Activated T-helper 1 cell treated with Interleukin-2 at 50 U/mL for 16 hours (primary cell): ENCODE measurements around the gene EVA1B.

Source experiments
- DNase-seq: peaks from one replicate; pipeline ENCODE4 v3.0.0-alpha.2; 2020; ENCODE audit warnings: low read depth

EVA1B gene, protein sequence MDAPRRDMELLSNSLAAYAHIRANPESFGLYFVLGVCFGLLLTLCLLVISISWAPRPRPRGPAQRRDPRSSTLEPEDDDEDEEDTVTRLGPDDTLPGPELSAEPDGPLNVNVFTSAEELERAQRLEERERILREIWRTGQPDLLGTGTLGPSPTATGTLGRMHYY

DNA sequence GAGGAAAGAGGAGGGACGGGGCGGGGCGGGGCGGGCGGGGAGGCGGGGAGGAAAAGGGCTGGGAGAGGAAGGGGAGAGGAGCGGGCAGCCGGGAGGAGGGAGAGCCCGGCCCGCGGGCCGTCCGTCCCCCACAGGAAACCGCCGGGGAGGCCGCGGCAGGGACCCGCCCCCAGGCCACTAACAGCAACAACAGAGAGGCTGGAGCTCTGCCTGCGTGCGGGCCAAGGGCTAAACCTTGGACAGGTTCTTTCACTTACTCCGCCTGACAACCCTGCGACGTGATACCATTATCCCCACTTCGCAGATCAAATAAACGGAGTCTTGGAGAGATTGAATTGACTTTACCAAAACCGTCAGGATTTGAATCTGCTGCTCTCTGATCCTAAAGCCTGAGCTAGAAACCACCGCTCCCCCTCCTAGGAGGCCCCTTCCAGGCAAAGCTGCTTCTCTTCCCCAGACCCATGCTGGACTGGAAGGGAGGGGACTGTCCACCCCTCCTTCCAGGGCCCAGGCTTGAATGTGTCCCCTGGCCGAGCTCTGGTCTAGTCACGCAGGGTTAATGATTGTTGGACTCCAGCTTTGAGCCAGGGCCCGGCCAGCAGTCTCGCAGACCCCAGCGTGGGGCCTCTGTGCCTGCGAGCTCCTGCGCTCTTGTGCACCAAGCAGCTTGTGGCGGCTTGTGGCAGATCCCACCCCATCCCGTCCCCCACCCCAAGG lies at the start of gene EVA1B:
Gene EVA1B (minus strand): TSS at position 10 of the 717 bp plus-strand sequence. CDS start 608 bp downstream, outside the sequence.
- peak; percentile 44 for DNase-seq

DNA sequence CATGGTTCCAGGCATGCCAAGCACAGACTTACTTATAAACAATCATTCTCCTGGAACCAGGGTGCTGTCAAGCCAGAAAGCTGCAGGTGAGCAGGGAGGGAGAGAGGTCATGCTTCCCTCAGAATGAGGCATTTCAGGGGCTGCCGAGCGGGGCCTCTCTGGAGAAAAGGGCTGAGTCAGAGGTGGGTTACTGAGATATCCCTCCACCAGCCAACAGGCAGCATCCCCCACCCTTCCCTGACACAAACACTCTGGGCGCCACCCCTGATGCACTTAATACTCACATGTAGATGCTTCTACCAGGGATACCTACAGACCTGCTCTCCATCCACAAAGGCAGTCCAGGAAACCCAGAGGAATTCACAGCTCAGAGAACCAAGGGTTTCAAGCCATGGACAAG lies 49.2 kb upstream of the EVA1B start:
- DNase-seq: no peak

DNA sequence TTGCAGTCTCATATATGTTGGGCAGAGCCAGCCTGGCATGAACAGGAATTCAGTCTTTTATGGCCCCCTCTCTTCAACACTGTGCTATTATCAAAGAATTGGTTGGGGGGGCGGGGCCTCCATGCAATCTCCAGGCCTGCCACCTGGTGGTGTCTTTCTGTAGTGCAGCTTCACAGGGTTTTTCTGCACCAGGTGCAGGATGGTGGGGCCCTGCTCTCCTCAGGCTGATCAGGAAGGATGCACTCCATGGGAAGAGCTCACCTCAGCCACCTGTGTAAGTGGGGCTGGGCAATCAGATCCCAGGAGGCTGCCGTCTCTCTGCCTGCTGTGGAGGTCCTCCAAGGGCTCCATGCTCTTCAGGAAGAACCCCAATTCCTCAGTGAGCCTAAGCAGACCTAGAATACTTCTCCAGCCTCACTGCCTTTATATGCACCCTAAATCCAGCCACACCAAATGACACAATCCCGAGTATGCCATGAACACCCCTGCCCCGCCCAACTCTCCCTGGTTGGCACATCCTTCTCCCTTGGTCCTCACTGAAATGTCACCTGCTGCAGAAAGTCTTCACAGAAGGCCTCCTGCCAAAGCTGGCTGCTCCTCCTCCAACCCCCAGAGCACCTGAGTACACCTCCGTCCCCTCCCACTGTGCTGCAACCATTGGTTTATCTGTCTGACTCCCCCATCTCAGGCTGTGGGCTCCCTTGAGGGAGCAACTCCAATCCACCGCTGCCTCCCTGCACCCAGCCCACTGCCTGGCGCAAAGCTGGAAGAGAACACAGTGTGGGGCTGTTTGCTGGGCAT lies 45.8 kb upstream of the EVA1B start:
- DNase-seq: peak; percentile 68

DNA sequence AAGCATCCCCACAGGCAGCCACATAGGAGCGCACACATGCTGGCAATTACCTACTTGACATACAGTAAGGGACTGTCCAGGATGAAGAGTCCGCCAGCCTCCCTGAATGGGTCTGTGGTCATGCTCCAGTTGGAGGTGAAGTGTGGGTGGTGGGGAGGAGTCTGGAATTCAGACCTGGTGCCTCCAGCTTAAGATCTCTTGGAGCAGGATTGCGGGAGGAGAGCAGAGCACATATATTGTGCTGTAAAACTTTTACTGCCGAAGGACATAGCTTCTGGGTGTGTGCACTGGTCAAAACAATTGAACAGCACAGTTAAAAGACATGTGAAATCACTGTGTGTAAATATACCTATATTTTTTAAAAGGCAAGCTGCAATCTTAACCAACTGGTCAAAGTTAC lies 44.4 kb upstream of the EVA1B start:
- DNase-seq: no peak

DNA sequence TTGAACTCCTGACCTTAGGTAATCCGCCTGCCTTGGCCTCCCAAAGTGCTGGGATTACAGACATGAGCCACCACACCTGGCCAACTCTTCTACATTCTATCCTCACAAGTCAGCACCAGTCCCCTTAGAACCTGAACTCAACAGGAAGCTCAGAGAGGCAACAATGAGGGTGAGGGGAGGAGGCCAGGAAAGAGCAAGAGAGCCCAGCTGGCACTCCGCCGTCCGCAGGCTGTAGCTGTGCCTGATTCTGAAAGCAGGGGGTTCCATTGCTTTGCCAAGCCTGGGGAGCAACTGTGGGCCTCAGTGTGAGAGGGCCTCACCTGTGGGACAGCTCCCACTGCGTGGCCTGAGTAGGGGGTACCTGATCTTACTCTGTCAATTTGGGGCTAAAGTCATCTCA lies 43.6 kb upstream of the EVA1B start:
- peak; percentile 22 for DNase-seq

DNA sequence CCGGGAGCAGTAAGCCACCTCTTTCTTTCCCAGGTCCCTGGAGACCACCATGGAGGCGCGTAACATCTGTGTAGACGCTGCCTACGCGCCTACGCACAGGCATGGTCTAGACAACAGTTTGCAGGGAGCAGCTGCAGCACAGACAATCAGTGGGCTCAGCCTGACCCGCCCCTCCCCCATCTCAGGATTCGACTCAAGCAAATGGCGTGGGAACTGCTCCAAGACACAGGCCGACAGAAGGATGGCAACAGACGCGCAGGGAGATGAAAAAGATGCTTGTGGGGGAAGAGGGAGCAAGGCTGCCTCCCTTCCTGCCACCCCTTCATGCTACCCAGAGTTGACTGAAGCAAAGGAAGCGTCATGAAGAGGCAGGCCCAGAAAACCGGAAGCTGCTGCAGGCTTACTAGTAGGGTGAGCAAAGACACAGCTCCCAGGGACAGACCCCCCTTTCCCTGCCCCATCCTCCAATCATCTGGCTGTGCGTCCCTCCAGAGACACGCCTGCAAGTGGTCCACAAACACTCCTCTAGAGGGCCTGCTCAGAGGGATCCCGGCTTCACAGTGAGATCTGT lies 42.7 kb upstream of the EVA1B start:
- DNase-seq: peak; percentile 36

DNA sequence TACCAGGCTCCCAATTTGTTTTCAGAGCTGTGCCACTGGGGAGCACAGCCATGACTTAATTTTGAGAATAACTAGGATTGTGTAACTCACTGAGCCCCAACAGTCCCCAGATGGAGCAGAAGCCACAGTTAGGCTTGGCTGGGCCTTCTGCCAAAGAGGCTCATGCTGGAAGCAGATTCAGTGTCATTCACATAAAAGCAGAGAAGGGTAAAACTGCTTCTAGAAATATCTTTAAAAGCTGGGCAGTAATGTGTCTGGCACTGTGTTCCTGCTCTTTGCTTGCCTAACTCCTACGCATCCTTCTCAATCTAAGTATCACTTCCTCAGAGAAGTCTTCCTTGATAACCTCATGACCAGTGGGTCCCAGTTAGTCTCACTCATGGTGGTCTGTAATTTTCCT lies 41.9 kb upstream of the EVA1B start:
- no peak for DNase-seq

DNA sequence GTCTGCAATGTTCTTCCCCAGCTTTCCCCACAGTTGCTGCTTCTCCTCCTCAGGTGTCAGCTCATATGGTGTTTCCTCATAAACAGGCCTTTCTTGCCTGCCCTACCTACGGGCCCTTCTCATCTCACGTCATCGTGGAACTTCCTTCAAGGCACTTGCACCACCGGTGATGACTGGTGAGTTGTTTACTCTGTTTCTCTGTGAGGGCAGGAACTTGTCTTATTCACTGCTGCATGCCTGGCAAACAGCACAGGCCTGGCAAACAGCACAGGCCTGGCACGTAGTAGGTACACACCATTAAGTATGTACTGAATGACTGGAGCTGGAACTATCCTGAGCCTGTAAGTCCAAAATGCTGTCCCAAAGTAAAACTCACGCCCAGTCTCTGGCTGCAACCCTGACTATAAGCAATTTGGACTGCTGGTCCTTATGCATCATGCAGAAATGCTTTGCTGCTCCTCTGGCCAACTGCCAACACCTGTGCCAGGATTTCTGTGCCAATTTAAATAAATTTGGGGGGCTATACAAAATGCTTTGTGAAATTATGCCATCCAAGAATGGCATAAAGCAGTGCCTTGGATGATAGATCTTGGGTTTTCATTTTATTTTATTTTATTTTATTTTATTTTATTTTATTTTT lies 36.6 kb upstream of the EVA1B start:
- no peak for DNase-seq

DNA sequence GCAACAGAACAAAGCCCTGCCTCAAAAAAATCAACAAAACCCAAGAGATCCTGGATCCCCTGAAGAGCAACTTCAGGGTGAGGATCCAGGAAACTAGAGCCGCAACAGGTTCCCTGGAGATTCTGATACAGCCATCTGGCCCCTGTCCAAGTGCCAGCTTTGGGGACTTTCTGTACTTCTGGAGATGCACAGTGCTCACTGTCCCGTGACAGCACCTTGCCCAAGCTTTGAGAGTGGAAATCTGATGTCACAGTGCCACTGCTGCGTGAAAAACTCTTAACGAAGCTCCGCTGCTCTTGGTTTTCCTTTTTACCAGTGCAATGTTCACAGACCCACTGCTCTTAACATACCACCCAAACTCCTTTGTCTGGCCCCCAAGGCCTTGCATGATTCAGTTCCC lies 35.9 kb upstream of the EVA1B start:
- DNase-seq: no peak

DNA sequence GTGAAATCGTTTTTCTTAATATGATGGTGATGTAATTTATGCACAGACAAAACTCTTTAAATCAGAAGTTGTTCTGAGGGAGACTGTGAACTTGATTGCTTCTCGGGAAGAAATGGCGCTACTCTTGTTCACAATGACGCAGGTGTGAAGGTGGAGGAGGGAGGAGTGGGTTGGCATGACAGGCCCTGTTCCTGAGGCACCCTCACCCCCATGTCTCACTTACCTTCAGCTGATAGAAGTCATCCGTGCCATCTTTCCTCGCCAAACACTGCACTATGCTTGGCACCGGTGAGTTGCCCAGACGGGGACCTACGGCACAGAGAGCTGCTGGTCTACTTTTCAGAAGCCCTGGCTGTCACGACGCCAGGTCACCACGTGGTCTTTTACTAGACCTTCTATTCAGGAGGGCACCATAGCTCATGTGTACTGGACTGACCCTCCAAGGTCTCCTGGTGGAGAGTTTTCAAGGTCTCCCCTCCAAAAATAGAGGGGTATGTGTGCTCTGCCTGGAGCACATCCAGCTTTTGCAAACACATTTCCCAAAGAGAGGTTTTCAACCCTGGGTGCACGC lies 35.2 kb upstream of the EVA1B start:
- no peak for DNase-seq

DNA sequence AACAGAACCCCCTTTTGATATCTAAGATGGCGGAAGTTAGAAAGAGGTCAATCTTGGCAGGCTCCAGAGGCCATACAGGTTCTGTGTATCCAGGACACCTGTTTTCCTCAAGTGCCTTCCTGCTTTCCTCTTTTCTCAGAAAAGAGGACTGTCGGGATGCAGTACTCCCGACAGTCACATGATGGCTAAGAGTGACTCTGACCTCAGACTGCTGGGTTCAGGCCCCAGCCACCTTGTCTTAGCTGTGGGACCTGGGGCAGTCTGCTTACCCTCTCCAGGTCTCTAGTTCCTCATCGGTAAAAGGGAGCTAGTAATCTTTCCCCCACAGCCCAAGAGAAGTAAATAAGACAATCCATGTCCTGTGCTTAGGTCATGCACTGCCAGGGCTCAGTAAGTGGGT lies 32.4 kb upstream of the EVA1B start:
- DNase-seq: no peak

DNA sequence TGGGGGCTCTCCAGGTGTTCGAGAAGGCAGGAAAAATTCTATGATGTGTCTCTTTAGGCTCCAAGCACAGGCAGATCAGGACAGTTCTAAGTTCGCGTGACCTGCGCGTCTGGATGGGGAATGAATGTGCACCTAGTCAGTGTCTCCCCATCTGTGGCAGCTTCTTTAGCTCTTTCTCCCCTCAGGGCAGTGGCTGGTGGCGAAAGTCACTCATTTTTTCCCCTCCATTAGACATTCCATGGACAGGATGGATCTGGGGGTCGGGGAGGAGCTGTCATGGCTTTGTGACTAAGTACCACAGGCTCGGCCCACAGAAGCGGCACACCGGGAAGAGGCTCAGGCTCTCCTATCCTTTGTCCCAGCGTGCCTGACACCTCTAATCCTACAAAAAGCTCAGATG lies 31.0 kb upstream of the EVA1B start:
- DNase-seq: no peak

DNA sequence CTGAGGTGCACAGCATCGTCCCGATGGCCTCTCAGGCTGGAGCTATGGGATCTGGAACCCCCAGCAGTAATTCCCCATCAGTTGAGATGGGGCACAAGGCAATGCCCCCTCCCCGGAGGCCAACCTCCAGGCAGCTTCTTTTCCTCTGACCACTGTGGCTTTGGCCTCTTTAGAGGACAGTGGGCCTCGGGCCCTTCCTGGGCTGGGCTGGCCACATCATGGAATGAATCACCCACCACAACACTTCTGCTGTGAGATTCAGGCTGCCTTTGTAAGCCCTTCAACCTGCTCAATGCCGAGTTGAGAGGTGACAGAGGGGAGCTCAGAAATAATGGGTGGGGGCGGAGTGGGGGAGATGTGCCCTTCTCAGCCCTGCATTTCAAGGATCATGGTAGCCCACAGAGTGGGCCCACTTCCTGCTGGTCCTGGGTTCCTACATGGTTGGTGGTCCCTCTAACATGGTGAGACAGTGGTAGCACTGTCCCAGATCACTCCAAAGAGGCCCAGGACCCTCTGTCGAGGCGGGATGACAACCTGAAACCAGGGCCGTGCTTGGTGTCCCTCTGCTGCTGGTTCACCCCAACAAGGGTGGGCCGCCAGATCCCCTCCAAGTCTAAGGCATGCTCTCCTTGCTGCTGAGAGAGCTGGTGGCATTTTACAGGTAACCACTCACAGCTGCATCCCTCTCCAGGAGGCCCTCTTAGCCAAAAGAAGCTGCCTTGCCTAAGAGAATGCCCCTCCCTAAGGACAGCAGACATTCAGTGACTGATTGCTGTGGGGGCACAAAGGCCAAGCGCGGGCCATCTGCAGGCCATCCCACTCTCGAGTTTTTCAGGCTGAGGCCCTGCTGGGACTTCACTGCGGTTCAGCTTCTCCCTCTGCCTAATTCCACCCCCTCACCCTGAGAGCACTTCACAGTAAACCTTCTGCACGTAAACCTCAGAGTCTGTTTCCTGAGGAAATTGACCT lies 29.7 kb upstream of the EVA1B start:
- no peak for DNase-seq

DNA sequence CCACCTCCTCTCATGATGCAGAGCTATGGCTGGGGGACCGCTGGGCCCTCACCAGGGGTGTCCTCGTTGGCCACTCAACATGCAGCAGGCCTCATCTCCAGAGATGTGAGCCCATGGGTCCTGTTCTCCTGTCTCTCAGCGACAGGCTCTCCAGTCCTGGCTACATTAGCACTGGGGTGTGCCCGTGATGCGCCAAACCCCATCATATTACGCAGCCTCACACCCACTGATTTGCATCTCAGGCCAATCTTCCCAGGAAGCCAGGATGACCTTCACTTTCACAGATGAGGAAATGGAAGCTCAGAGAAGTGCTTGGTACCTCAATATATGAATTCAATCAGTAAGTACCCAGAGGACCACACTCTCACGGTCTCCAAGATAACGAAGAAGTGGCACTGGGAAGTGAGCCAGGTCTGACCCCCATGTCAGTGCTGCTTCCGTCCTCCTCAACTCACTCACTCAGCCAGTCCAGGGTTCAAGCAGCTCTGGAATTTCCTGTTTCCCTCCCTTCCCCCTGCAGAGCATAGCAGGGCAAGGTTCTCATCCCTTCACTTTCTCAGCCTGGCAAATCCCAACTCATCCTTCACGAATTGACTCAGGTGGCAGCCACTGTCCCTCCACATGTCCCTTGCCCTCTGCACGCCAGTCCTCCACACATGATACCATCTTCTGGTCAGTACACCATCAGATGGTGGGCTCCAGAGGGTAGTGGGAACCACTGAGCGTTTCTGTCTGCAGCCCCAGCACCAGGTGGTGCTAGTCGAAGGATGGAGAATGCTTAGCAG lies 28.9 kb upstream of the EVA1B start:
- DNase-seq: no peak

DNA sequence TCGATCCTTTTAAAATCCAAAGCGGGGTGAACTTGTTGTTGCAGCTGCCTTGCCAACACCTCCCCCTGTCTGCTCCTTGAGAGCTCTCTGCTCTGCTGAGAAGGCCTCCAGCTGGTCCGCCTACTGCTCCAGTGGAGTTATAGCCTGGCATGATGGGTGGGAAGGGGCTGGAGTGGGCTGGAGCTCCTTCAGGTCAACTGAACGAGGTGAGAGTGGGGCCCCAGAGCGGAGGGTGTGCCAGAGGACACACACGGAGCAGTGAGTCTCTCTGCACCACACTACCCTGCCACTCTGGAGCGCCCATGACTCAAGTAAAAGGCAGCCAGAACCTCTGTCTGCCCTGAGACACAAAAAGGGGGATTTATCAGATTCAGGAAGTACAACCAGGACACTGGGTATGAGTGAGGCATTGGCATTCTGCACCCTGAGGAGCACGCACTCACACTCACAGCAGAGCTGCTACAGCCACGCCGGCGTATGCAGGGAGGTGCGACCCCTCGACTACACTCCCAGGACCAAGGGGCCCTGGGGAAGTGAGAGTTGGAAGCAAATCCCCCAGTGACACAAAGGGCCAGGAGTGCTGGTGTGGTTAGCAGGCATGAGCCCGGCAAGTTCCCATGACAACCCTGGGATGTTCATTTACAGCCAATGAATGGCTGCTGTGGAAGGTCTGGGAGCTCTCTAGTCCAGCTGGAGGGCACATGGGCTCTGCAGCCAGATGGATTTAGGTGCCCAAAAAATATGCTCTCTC lies 28.0 kb upstream of the EVA1B start:
- DNase-seq: no peak

DNA sequence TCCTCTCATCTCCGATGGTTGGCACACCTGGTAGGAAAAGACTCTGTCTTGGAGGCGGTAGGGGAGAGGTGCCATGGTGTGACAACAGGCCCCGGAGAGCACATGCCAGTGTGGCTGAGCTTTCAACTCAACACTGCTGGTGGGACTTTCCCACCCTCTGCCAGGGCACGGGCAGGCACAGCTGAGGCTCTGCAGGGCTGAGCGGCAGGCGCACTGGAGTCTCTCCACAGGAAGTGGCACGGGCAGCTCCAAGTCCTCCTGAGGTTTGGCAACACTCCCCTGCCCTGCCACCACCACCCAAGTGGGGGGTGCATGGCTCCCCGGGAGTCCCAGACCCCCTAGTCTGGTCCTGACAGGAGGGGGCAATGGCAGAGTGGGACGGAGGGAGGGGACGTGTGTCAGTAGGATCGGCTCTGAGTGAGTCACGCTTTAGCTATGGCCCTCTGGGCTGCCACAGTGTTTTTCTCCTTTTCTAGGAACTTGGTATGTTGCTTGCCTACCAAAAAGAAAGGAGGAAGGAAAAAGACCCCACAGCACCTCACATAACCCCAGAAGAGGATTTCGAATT lies 27.3 kb upstream of the EVA1B start:
- DNase-seq: peak; percentile 24

DNA sequence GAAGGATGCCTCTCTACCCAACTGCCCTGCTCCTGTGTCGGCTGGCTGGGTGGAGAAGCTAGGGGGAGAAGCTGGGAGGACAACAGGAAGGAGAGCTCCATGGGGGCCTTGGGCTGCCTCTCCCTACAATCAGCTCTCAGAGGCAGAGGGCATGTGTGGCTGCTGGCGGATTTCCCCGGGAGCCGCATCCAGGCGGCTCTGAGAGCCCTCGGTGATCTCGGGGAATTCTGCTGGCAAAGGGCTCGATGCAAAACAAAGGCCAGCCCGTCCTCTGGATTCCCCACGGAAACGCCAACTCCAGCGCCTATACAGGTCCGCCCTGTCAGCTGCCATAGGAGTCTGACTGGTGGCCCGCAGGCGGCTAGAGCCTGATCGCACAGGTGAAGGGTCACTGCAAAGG lies 26.4 kb upstream of the EVA1B start:
- no peak for DNase-seq

DNA sequence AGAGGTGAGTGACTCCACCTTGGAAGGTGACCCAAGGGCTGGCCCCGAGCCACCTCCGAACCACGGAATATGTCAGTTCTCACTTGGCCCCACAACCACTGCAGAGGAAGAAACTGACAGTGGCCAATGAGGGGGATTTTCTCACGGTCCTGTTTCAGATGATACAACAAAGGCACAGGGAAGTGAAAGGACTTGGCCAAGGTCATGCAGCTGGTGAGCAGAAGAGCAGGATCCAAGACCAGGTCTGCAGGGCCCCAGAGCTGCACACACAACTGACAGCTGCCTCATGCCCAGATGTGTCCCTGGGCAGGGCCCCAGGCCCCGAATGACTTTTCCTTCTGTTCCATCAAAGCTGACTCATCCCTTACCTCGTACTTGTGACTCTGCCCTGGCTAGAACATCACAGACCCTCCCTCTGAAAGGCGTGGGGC lies 25.8 kb upstream of the EVA1B start:
- DNase-seq: no peak
